GM10847 (cell line): ENCODE data around the gene CSMD2.

Experiments used
- POLR2A ChIP-seq: IDR thresholded peaks from 2 replicates; pipeline ENCODE4 v1.6.1; 2011; ENCODE audit not compliant: insufficient read length; ENCODE audit errors: extremely low read depth

Gene CSMD2

GRCh38 chr1:33863779-33864178 is 301.3 kb downstream of the CSMD2 start, which contains the start of gene HMGB4:
Gene HMGB4 (plus strand): TSS chr1:33864079. CDS start chr1:33864192, 113 bp downstream.
- TF ChIP-seq POLR2A = no peak

GRCh38 chr1:33860671-33861070 is 304.4 kb downstream of the CSMD2 start:
- no peak for TF ChIP-seq POLR2A

GRCh38 chr1:33854091-33854490 is 310.9 kb downstream of the CSMD2 start:
- no peak for TF ChIP-seq POLR2A

GRCh38 chr1:33853431-33853830 is 311.6 kb downstream of the CSMD2 start:
- TF ChIP-seq POLR2A = no peak

- no peak for TF ChIP-seq POLR2A
Observed at GRCh38 chr1:33852711-33853110, 312.3 kb downstream of the CSMD2 start.

- TF ChIP-seq POLR2A = no peak
Observed at GRCh38 chr1:33850481-33850880, 314.5 kb downstream of the CSMD2 start.

GRCh38 chr1:33849211-33849610 is 315.8 kb downstream of the CSMD2 start:
- TF ChIP-seq POLR2A = no peak

GRCh38 chr1:33848205-33848937 is 316.7 kb downstream of the CSMD2 start:
- TF ChIP-seq POLR2A = no peak

GRCh38 chr1:33846861-33847260 is 318.2 kb downstream of the CSMD2 start:
- no peak for TF ChIP-seq POLR2A

- TF ChIP-seq POLR2A = no peak
Observed at GRCh38 chr1:33844166-33844565, 320.9 kb downstream of the CSMD2 start.

GRCh38 chr1:33842348-33842747 is 322.7 kb downstream of the CSMD2 start:
- TF ChIP-seq POLR2A = no peak

- no peak for TF ChIP-seq POLR2A
Observed at GRCh38 chr1:33841494-33841893, 323.5 kb downstream of the CSMD2 start.

GRCh38 chr1:33837635-33838034 is 327.4 kb downstream of the CSMD2 start:
- no peak for TF ChIP-seq POLR2A

- TF ChIP-seq POLR2A = no peak
Observed at GRCh38 chr1:33836911-33837310, 328.1 kb downstream of the CSMD2 start.

GRCh38 chr1:33828654-33829053 is 336.4 kb downstream of the CSMD2 start:
- TF ChIP-seq POLR2A = no peak

- TF ChIP-seq POLR2A = no peak
Observed at GRCh38 chr1:33828059-33828458, 337.0 kb downstream of the CSMD2 start.

- TF ChIP-seq POLR2A = no peak
Observed at GRCh38 chr1:33826711-33827110, 338.3 kb downstream of the CSMD2 start.
